K562 (cell line): Measurements from ENCODE around the gene PTTG2.

Experiments
- CEBPG ChIP-seq, 3 experiments: fragments of 200-800 bp in 1 of 3; sonication (Bioruptor generic) in 1 of 3; sonication (generic) in 1 of 3; formaldehyde crosslinking in 1 of 3; IDR thresholded peaks in 2 of 3; conservative IDR thresholded peaks in 1 of 3; 2 replicates each; pipeline versions ENCODE4 v1.6.1 to v1.8.0; 2016 to 2022; ENCODE audit warnings: missing compliant biosample characterization in 2 of 3, missing genetic modification characterization in 2 of 3, mild to moderate bottlenecking in 1 of 3, missing genetic modification reagents in 1 of 3
- FOXK2 ChIP-seq, 2 experiments: fragments of 450-650 bp; IDR thresholded peaks in 1 of 2; conservative IDR thresholded peaks in 1 of 2; 2 replicates each; pipeline ENCODE4 v1.6.1; 2016; ENCODE audit warnings: low read depth in 2 of 2, mild to moderate bottlenecking in 1 of 2
- MCM5 ChIP-seq: fragments of 450-650 bp; IDR thresholded peaks from 2 replicates; pipeline ENCODE4 v1.6.1; 2016; ENCODE audit warnings: low read depth
- PYGO2 ChIP-seq: fragments of 450-650 bp; IDR thresholded peaks from 2 replicates; pipeline ENCODE4 v1.6.1; 2016; ENCODE audit warnings: mild to moderate bottlenecking, missing genetic modification characterization, moderate library complexity, missing compliant biosample characterization
- TCF7L2 ChIP-seq: fragments of 150-350 bp; IDR thresholded peaks from 2 replicates; pipeline ENCODE4 v1.6.1; 2016; ENCODE audit warnings: low read depth, mild to moderate bottlenecking, low read length, moderate library complexity
- TF ChIP-seq, protein P1 (sequence below), 3 experiments: fragments of 200-800 bp in 1 of 3; fragments of 250-450 bp in 1 of 3; fragments of 450-650 bp in 1 of 3; sonication (Bioruptor Pico) in 1 of 3; sonication (Bioruptor generic) in 1 of 3; formaldehyde crosslinking in 1 of 3; IDR thresholded peaks; 2 replicates each; pipeline versions ENCODE4 v1.6.1 to v1.8.0; 2016 to 2022; ENCODE audit warnings: mild to moderate bottlenecking in 2 of 3, missing genetic modification characterization in 2 of 3, missing compliant biosample characterization in 1 of 3, moderate library complexity in 1 of 3
- TF ChIP-seq, protein P2 (sequence below): fragments of 450-650 bp; IDR thresholded peaks from 2 replicates; pipeline ENCODE4 v1.6.1; 2018; ENCODE audit not compliant: partially characterized antibody
- TF ChIP-seq, protein P3 (sequence below), 2 experiments: fragments of 450-650 bp; conservative IDR thresholded peaks; 2 replicates each; pipeline ENCODE4 v1.6.1; 2017; ENCODE audit warnings: mild to moderate bottlenecking in 2 of 2, moderate library complexity in 2 of 2
- TF ChIP-seq, protein P4 (sequence below): sonication (generic); formaldehyde crosslinking; IDR thresholded peaks from 2 replicates; pipeline ENCODE4 v1.8.1; 2023; ENCODE audit warnings: mild to moderate bottlenecking, missing genetic modification reagents

DNA sequence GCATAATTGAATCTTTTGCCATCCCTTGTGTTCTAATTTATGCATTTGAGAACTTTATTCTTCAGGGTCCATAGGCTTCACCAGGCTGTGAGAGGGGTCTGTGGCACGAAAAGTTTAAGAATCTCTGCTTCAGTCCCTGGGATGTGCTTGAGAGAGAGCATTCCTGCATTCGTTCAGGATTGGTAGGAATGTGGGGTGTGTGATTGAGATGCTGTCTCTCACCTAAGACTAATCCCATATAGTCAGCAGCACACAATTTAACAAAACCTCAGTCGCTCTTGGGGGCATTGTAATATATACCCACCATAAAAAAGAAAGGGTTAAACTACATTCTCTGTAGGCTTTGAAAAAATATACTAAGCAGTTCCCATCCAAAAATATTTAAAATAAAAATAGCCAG is 41.7 kb downstream of the PTTG2 start:
- TF ChIP-seq PYGO2 (no peak), FOXK2 (conservative IDR thresholded peaks at IDR 0.05 in 1 of 2, IDR thresholded peaks at IDR 0.05 in 1 of 2; ENCODE audit: low read depth in 2 of 2) (no peak), CEBPG (CRISPR knock-in tag; IDR thresholded peaks at IDR 0.05) (no peak), CEBPG (tag; conservative IDR thresholded peaks at IDR 0.05 in 1 of 2, IDR thresholded peaks at IDR 0.05 in 1 of 2) (no peak), MCM5 (no peak), TCF7L2 (no peak)
- TF ChIP-seq, protein P1, sequence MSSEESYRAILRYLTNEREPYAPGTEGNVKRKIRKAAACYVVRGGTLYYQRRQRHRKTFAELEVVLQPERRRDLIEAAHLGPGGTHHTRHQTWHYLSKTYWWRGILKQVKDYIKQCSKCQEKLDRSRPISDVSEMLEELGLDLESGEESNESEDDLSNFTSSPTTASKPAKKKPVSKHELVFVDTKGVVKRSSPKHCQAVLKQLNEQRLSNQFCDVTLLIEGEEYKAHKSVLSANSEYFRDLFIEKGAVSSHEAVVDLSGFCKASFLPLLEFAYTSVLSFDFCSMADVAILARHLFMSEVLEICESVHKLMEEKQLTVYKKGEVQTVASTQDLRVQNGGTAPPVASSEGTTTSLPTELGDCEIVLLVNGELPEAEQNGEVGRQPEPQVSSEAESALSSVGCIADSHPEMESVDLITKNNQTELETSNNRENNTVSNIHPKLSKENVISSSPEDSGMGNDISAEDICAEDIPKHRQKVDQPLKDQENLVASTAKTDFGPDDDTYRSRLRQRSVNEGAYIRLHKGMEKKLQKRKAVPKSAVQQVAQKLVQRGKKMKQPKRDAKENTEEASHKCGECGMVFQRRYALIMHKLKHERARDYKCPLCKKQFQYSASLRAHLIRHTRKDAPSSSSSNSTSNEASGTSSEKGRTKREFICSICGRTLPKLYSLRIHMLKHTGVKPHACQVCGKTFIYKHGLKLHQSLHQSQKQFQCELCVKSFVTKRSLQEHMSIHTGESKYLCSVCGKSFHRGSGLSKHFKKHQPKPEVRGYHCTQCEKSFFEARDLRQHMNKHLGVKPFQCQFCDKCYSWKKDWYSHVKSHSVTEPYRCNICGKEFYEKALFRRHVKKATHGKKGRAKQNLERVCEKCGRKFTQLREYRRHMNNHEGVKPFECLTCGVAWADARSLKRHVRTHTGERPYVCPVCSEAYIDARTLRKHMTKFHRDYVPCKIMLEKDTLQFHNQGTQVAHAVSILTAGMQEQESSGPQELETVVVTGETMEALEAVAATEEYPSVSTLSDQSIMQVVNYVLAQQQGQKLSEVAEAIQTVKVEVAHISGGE (CRISPR knock-in tag; IDR thresholded peaks at IDR 0.05): no peak
- TF ChIP-seq, protein P2, sequence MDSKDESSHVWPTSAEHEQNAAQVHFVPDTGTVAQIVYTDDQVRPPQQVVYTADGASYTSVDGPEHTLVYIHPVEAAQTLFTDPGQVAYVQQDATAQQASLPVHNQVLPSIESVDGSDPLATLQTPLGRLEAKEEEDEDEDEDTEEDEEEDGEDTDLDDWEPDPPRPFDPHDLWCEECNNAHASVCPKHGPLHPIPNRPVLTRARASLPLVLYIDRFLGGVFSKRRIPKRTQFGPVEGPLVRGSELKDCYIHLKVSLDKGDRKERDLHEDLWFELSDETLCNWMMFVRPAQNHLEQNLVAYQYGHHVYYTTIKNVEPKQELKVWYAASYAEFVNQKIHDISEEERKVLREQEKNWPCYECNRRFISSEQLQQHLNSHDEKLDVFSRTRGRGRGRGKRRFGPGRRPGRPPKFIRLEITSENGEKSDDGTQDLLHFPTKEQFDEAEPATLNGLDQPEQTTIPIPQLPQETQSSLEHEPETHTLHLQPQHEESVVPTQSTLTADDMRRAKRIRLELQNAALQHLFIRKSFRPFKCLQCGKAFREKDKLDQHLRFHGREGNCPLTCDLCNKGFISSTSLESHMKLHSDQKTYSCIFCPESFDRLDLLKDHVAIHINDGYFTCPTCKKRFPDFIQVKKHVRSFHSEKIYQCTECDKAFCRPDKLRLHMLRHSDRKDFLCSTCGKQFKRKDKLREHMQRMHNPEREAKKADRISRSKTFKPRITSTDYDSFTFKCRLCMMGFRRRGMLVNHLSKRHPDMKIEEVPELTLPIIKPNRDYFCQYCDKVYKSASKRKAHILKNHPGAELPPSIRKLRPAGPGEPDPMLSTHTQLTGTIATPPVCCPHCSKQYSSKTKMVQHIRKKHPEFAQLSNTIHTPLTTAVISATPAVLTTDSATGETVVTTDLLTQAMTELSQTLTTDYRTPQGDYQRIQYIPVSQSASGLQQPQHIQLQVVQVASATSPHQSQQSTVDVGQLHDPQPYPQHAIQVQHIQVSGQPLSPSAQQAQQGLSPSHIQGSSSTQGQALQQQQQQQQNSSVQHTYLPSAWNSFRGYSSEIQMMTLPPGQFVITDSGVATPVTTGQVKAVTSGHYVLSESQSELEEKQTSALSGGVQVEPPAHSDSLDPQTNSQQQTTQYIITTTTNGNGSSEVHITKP: no peak
- TF ChIP-seq, protein P3, sequence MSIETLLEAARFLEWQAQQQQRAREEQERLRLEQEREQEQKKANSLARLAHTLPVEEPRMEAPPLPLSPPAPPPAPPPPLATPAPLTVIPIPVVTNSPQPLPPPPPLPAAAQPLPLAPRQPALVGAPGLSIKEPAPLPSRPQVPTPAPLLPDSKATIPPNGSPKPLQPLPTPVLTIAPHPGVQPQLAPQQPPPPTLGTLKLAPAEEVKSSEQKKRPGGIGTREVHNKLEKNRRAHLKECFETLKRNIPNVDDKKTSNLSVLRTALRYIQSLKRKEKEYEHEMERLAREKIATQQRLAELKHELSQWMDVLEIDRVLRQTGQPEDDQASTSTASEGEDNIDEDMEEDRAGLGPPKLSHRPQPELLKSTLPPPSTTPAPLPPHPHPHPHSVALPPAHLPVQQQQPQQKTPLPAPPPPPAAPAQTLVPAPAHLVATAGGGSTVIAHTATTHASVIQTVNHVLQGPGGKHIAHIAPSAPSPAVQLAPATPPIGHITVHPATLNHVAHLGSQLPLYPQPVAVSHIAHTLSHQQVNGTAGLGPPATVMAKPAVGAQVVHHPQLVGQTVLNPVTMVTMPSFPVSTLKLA (conservative IDR thresholded peaks at IDR 0.05): no peak
- TF ChIP-seq, protein P4, sequence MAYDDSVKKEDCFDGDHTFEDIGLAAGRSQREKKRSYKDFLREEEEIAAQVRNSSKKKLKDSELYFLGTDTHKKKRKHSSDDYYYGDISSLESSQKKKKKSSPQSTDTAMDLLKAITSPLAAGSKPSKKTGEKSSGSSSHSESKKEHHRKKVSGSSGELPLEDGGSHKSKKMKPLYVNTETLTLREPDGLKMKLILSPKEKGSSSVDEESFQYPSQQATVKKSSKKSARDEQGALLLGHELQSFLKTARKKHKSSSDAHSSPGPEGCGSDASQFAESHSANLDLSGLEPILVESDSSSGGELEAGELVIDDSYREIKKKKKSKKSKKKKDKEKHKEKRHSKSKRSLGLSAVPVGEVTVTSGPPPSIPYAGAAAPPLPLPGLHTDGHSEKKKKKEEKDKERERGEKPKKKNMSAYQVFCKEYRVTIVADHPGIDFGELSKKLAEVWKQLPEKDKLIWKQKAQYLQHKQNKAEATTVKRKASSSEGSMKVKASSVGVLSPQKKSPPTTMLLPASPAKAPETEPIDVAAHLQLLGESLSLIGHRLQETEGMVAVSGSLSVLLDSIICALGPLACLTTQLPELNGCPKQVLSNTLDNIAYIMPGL: no peak
